Measurements from ENCODE around the gene HTR3D. TPM values are rescaled to one million over a fixed set of nuclear protein-coding genes. Genes with fewer than 3 reads are reported as not detected.

Gene HTR3D
- total and polyA plus RNA-seq, 9 of the 15 experiments (the other 6 are each of a cell fraction or from before 2014, with no cell fraction given), result not detected

DNA sequence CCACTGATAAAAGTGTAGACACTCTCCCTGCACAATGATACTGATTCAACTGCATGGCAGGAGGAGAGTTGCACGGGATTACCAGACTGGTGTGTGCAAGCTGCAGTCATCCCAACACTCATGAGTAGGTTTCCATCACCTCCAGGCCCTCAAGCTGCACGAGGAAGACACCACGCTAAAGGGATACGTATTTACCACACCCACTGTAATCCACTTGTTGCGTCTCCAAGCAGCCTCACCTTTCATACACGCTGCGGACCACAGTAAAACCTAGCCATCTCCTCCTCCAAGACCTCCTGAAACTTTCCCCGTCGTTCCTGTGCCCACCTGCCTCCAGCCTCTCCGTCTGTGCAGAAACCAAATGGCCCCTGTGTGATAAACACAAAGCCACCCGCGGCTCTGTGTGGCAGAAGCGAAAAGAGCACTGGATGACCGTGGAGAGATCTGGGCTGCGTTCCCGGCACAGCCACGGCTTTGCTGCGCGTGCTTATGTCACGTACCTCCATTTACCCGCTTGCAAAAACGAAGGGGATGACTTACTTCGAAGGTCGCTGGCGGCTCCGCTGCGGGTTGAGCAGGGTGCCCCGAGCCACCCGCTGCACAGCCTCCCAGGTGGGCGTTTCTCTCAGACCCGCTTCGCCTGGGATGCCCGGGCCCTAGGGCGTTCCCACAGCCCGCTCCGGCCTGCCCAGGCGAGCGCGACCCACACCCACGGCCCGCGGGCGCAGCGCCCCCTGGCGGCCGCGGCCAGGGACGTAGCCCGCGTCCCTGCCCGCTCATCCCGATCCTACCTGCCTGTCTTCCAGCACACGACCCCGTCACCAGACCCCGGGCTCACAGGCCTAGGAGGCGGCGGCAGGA lies 14.5 kb upstream of the HTR3D start (continued):
- TF ChIP-seq, protein P1, sequence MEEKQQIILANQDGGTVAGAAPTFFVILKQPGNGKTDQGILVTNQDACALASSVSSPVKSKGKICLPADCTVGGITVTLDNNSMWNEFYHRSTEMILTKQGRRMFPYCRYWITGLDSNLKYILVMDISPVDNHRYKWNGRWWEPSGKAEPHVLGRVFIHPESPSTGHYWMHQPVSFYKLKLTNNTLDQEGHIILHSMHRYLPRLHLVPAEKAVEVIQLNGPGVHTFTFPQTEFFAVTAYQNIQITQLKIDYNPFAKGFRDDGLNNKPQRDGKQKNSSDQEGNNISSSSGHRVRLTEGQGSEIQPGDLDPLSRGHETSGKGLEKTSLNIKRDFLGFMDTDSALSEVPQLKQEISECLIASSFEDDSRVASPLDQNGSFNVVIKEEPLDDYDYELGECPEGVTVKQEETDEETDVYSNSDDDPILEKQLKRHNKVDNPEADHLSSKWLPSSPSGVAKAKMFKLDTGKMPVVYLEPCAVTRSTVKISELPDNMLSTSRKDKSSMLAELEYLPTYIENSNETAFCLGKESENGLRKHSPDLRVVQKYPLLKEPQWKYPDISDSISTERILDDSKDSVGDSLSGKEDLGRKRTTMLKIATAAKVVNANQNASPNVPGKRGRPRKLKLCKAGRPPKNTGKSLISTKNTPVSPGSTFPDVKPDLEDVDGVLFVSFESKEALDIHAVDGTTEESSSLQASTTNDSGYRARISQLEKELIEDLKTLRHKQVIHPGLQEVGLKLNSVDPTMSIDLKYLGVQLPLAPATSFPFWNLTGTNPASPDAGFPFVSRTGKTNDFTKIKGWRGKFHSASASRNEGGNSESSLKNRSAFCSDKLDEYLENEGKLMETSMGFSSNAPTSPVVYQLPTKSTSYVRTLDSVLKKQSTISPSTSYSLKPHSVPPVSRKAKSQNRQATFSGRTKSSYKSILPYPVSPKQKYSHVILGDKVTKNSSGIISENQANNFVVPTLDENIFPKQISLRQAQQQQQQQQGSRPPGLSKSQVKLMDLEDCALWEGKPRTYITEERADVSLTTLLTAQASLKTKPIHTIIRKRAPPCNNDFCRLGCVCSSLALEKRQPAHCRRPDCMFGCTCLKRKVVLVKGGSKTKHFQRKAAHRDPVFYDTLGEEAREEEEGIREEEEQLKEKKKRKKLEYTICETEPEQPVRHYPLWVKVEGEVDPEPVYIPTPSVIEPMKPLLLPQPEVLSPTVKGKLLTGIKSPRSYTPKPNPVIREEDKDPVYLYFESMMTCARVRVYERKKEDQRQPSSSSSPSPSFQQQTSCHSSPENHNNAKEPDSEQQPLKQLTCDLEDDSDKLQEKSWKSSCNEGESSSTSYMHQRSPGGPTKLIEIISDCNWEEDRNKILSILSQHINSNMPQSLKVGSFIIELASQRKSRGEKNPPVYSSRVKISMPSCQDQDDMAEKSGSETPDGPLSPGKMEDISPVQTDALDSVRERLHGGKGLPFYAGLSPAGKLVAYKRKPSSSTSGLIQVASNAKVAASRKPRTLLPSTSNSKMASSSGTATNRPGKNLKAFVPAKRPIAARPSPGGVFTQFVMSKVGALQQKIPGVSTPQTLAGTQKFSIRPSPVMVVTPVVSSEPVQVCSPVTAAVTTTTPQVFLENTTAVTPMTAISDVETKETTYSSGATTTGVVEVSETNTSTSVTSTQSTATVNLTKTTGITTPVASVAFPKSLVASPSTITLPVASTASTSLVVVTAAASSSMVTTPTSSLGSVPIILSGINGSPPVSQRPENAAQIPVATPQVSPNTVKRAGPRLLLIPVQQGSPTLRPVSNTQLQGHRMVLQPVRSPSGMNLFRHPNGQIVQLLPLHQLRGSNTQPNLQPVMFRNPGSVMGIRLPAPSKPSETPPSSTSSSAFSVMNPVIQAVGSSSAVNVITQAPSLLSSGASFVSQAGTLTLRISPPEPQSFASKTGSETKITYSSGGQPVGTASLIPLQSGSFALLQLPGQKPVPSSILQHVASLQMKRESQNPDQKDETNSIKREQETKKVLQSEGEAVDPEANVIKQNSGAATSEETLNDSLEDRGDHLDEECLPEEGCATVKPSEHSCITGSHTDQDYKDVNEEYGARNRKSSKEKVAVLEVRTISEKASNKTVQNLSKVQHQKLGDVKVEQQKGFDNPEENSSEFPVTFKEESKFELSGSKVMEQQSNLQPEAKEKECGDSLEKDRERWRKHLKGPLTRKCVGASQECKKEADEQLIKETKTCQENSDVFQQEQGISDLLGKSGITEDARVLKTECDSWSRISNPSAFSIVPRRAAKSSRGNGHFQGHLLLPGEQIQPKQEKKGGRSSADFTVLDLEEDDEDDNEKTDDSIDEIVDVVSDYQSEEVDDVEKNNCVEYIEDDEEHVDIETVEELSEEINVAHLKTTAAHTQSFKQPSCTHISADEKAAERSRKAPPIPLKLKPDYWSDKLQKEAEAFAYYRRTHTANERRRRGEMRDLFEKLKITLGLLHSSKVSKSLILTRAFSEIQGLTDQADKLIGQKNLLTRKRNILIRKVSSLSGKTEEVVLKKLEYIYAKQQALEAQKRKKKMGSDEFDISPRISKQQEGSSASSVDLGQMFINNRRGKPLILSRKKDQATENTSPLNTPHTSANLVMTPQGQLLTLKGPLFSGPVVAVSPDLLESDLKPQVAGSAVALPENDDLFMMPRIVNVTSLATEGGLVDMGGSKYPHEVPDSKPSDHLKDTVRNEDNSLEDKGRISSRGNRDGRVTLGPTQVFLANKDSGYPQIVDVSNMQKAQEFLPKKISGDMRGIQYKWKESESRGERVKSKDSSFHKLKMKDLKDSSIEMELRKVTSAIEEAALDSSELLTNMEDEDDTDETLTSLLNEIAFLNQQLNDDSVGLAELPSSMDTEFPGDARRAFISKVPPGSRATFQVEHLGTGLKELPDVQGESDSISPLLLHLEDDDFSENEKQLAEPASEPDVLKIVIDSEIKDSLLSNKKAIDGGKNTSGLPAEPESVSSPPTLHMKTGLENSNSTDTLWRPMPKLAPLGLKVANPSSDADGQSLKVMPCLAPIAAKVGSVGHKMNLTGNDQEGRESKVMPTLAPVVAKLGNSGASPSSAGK (IDR thresholded peaks at IDR 0.05), result peak; percentile 82
- TF ChIP-seq L3MBTL2 (IDR thresholded peaks at IDR 0.05) (peak; percentile 71), MAZ (CRISPR knock-in tag; conservative IDR thresholded peaks at IDR 0.05 in 1 of 2, IDR thresholded peaks at IDR 0.05 in 1 of 2) (peak in 1 of 2 experiments; percentile 18; a peak in 2 of 4 replicates), U2AF1 (optimal IDR thresholded peaks at IDR 0.05; ENCODE audit: low read depth, low read length) (peak; percentile 88), SIN3A (IDR thresholded peaks at IDR 0.05; ENCODE audit: borderline replicate concordance in 2 of 2, control insufficient read depth in 1 of 2, low read depth in 2 of 2, low read length in 2 of 2) (peak; percentile 45 to 76; a peak in 1 of 4 replicates), SIN3B (IDR thresholded peaks at IDR 0.05; ENCODE audit: low read depth) (peak; percentile 25; the same call in 1 of the 2 replicates), HCFC1 (IDR thresholded peaks at IDR 0.05; ENCODE audit: low read depth, low read length) (peak; percentile 30; the same call in 1 of the 2 replicates), FIP1L1 (IDR thresholded peaks at IDR 0.05; ENCODE audit: low read depth, low read length, poor library complexity, severe bottlenecking) (peak; percentile 93), BHLHE40 (IDR thresholded peaks at IDR 0.05; ENCODE audit: low read length) (peak; percentile 18; the same call in 1 of the 2 replicates)
- TF ChIP-seq, protein P2, sequence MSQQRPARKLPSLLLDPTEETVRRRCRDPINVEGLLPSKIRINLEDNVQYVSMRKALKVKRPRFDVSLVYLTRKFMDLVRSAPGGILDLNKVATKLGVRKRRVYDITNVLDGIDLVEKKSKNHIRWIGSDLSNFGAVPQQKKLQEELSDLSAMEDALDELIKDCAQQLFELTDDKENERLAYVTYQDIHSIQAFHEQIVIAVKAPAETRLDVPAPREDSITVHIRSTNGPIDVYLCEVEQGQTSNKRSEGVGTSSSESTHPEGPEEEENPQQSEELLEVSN (IDR thresholded peaks at IDR 0.05; ENCODE audit: borderline replicate concordance in 1 of 2, extremely low read depth in 1 of 2, insufficient read depth in 1 of 2, insufficient read length in 1 of 2, low read depth in 1 of 2, low read length in 1 of 2, poor library complexity in 1 of 2, severe bottlenecking in 1 of 2), result peak; percentile 26 to 63
- TF ChIP-seq, protein P3, sequence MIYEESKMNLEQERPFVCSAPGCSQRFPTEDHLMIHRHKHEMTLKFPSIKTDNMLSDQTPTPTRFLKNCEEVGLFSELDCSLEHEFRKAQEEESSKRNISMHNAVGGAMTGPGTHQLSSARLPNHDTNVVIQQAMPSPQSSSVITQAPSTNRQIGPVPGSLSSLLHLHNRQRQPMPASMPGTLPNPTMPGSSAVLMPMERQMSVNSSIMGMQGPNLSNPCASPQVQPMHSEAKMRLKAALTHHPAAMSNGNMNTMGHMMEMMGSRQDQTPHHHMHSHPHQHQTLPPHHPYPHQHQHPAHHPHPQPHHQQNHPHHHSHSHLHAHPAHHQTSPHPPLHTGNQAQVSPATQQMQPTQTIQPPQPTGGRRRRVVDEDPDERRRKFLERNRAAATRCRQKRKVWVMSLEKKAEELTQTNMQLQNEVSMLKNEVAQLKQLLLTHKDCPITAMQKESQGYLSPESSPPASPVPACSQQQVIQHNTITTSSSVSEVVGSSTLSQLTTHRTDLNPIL (CRISPR knock-in tag; IDR thresholded peaks at IDR 0.05), result no peak
